Transverse colon (tissue), 4 donors: ENCODE results near the gene HAO2. TPM values are rescaled to one million over a fixed set of nuclear protein-coding genes. Genes with fewer than 3 reads are reported as not detected.
A peak's percentile ranks its signal among the peaks of the same experiment; 100 is the strongest.

Source experiments
- DNase-seq: peaks from one replicate; pipeline ENCODE4 v3.0.0-alpha.2; 2019
- H3K27ac ChIP-seq, 4 donors: fragments of 200-600 bp; sonication (generic); 2 replicates each; pipeline ENCODE4 v1.5.1; 2016 to 2018; ENCODE audit warnings: inconsistent platforms in 4 of 4
- H3K27me3 ChIP-seq: fragments of 200-600 bp; sonication (generic); 2 replicates; pipeline ENCODE4 v1.5.1; 2017; ENCODE audit warnings: inconsistent platforms
- H3K36me3 ChIP-seq, 4 donors: fragments of 200-600 bp; sonication (generic); 2 replicates each; pipeline ENCODE4 v1.5.1; 2017 to 2019; ENCODE audit warnings: inconsistent platforms in 4 of 4
- H3K4me1 ChIP-seq, 4 donors: fragments of 200-600 bp; sonication (generic); 2 replicates each; pipeline ENCODE4 v1.5.1; 2017 to 2020; ENCODE audit warnings: inconsistent platforms in 4 of 4
- H3K4me3 ChIP-seq, 4 donors: fragments of 200-600 bp; sonication (generic); 1 replicate in 1 of 4; 2 replicates in 3 of 4; pipeline versions ENCODE4 v1.5.1 to v1.6.1; 2017 to 2019; ENCODE audit warnings: inconsistent platforms in 4 of 4
- H3K9me3 ChIP-seq, 2 donors: fragments of 200-600 bp; sonication (generic); 2 replicates each; pipeline ENCODE4 v1.5.1; 2017 to 2019; ENCODE audit warnings: inconsistent platforms in 2 of 2
- EP300 ChIP-seq: sonication (generic); formaldehyde crosslinking; IDR thresholded peaks from one replicate; pipeline ENCODE4 v1.6.1; 2017; ENCODE audit warnings: antibody characterized with exemption, low read depth
- POLR2A ChIP-seq: fragments of 450-650 bp; IDR thresholded peaks from one replicate; pipeline ENCODE4 v1.6.1; 2016; ENCODE audit warnings: antibody characterized with exemption, mild to moderate bottlenecking, moderate library complexity
- POLR2AphosphoS5 ChIP-seq, 3 donors: sonication (generic); formaldehyde crosslinking; IDR thresholded peaks; one replicate each; pipeline ENCODE4 v1.6.1; 2016; ENCODE audit warnings: antibody characterized with exemption in 3 of 3
- WGBS, 2 donors: methylation state at CpG; one replicate each; pipeline ENCODE4 v1.1.5; 2018; ENCODE audit warnings: low coverage in 1 of 2; 5-methylcytosine and 5-hydroxymethylcytosine counted together
- in situ Hi-C, 4 donors: fragments of 200-750 bp; cut with MboI; loops; one replicate each; pipeline versions ENCODE4 v1.15.0 to v1.15.1; 2017; ENCODE audit warnings: low sequenced_read_pairs in 3 of 4, low pct_ligation_motif_present in 1 of 4, low pct_unique_long_range_greater_than_20kb in 1 of 4
- intact Hi-C: fragments of 100-400 bp; cut with DNase I; formaldehyde crosslinking; loops from one replicate; pipeline ENCODE4 v1.15.1; 2023; ENCODE audit warnings: low total_unique reads
- total RNA-seq, 4 donors: library from RNA; depleted of rRNA; stranded (reverse); fragments of >200 nt; gene quantifications; one replicate each; pipeline ENCODE4 v1.1.0, GENCODE V29; 2016
- TF ChIP-seq, protein P1 (sequence below), 5 experiments: fragments of 200-600 bp in 3 of 5; fragments of 450-650 bp in 2 of 5; sonication (generic) in 3 of 5; IDR thresholded peaks; 1 replicate in 2 of 5; 2 replicates in 3 of 5; pipeline ENCODE4 v1.5.1; 2016 to 2017; ENCODE audit warnings: antibody characterized with exemption in 5 of 5, inconsistent platforms in 3 of 5, mild to moderate bottlenecking in 2 of 5, moderate library complexity in 1 of 5

HAO2 gene
- total RNA-seq, 4 donors from 2014 or later, result not detected

DNA sequence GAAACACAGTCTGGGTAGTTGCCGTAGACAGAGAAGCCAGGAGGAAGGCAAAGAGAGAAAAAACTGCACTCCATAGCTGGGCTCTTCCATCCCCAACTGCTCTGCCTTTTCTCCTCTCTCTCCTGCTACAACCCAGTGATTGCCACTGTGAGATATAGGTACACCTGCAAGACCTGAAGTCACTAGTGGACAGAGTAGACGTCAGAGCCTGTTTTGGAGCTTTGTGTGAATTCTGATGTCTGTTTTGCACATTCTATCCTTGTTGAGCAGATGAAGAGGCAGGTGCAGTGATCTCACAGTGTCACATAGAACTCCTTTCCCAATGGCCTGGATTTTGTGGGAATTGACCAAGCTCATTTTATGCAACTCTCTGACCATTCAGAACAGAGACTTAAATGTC is 2.2 kb downstream of the HAO2 start:
- in situ Hi-C loops (no loop called here), intact Hi-C loops (no loop called here)
- WGBS, 2 donors, result 85% methylated on average over 2 of the region's 2 CpGs; no CpG with 5 or more reads in 1 of the 2 donors
- no peaks in the 10 kb centered on the region for H3K9me3 ChIP-seq
- no peak overlapping the region for H3K27ac ChIP-seq
- no peaks in the 10 kb centered on the region for H3K27me3 ChIP-seq
- H3K36me3 ChIP-seq, result no peaks in the 10 kb centered on the region
- no peak overlapping the region for H3K4me3 ChIP-seq
- H3K4me1 ChIP-seq, result peaks cover 0 to 33% (median 14%) of the 10 kb centered on the region in 4 donors
- TF ChIP-seq POLR2AphosphoS5 (IDR thresholded peaks at IDR 0.05) (no peak), EP300 (no peak), POLR2A (no peak)
- TF ChIP-seq, protein P1, sequence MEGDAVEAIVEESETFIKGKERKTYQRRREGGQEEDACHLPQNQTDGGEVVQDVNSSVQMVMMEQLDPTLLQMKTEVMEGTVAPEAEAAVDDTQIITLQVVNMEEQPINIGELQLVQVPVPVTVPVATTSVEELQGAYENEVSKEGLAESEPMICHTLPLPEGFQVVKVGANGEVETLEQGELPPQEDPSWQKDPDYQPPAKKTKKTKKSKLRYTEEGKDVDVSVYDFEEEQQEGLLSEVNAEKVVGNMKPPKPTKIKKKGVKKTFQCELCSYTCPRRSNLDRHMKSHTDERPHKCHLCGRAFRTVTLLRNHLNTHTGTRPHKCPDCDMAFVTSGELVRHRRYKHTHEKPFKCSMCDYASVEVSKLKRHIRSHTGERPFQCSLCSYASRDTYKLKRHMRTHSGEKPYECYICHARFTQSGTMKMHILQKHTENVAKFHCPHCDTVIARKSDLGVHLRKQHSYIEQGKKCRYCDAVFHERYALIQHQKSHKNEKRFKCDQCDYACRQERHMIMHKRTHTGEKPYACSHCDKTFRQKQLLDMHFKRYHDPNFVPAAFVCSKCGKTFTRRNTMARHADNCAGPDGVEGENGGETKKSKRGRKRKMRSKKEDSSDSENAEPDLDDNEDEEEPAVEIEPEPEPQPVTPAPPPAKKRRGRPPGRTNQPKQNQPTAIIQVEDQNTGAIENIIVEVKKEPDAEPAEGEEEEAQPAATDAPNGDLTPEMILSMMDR (IDR thresholded peaks at IDR 0.05), result no peak
- no peak for DNase-seq

DNA sequence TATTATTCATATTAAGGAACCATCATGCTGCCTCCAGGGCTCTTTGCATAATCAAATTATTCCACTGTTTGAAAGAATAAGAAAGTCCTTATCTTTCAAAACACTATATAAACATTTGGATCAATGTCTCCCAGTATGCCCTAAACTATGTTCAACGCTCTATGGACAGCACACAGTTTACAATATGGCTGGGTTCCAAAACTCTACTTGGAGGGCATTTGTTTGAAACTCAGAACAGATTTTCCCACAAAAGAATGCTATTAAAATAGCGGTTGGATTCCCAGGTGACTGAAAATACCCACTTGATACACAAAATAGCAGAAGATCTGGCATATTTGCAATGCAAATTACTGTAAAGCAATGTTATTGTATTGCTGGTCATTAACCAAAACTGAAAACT is 3.2 kb downstream of the HAO2 start:
- Histone ChIP-seq H3K27me3 (no peaks in the 10 kb centered on the region), H3K27ac (no peak overlapping the region), H3K36me3 (no peaks in the 10 kb centered on the region), H3K4me3 (no peak overlapping the region), H3K9me3 (no peaks in the 10 kb centered on the region), H3K4me1 (peaks cover 0 to 33% (median 14%) of the 10 kb centered on the region in 4 donors)
- no peak for DNase-seq
- intact Hi-C loops (no loop called here), in situ Hi-C loops (no loop called here)
- TF ChIP-seq POLR2A, result no peak
- TF ChIP-seq, protein P1 (IDR thresholded peaks at IDR 0.05), result no peak
- no peak for TF ChIP-seq POLR2AphosphoS5 (IDR thresholded peaks at IDR 0.05)
- TF ChIP-seq EP300, result no peak
- 21 to 31% methylated on average over 2 of the region's 2 CpGs for WGBS, 2 donors

DNA sequence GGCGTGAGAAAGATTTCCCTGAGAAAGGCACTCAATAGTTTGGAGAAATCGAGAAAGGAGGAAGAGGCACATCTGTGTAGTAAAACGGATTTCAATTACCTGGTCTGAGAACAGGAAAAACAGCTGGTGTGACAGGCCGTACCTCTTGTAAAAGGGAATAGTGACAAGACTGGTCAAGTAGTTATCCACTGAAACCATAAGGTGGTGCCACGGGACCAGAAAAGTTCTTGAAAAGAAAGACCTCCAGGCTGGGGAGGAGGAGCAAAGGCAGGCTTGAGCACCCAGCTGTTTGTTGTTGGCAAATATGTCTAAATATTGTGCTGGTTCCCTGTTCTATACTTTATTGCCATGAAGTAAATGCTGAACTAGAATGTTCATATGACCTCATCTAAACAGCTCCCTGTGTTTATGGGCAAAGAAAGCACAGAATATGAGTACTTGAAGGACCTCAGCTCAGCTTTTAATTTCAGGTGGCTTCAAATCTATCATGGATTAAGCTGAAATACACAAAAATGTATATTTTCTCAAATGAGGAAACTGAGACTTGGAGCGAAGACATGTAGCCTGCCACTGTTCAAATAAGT is 4.0 kb downstream of the HAO2 start:
- in situ Hi-C loops, result no loop called here
- intact Hi-C loops, result no loop called here
- H3K27me3 ChIP-seq, result no peaks in the 10 kb centered on the region
- 25 to 57% methylated on average over 1 to 6 of the region's 6 CpGs for WGBS, 2 donors
- no peak overlapping the region for H3K4me3 ChIP-seq
- H3K27ac ChIP-seq, result peak overlapping the region in 2 of 4 donors; percentile 8 to 29
- H3K36me3 ChIP-seq, result no peaks in the 10 kb centered on the region
- peak; percentile 55 for DNase-seq
- TF ChIP-seq, protein P1 (IDR thresholded peaks at IDR 0.05), result peak in 4 of 5 experiments; percentile 26 to 55 (median 36)
- TF ChIP-seq POLR2AphosphoS5 (IDR thresholded peaks at IDR 0.05), result no peak
- H3K9me3 ChIP-seq, result no peaks in the 10 kb centered on the region
- peaks cover 0 to 33% (median 14%) of the 10 kb centered on the region in 4 donors for H3K4me1 ChIP-seq

DNA sequence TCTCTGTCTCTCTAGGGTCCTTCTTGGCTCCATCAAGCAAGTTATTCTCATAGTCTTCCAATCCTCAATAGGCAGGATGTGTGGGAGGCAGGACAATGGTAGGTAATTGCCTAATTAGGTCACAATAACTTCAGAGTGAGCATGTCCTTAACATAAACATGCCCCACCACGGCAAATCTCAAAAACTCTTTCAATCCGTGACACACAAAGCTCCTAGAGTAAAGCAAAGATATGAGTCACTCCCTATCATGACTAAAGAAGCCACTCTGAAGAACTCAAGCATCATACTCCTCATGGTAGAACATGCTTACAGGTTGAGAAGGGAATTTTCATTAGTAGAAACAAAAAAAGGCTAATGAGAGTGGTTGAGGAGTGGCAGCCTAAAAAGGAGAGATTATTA is 4.9 kb downstream of the HAO2 start:
- Histone ChIP-seq H3K9me3 (no peaks in the 10 kb centered on the region), H3K4me3 (no peak overlapping the region), H3K27me3 (no peaks in the 10 kb centered on the region), H3K4me1 (peaks cover 0 to 33% (median 14%) of the 10 kb centered on the region in 4 donors), H3K27ac (no peak overlapping the region), H3K36me3 (no peaks in the 10 kb centered on the region)
- in situ Hi-C loops, result no loop called here
- 40 to 51% methylated on average over 1 to 2 of the region's 2 CpGs for WGBS, 2 donors
- DNase-seq, result no peak
- no peak for TF ChIP-seq EP300
- intact Hi-C loops, result no loop called here
